GM12891 (cell line): ENCODE data around the gene PAQR3.
A peak's percentile ranks its signal among the peaks of the same experiment; 100 is the strongest.

ENCODE experiments used
- PAX5 ChIP-seq: IDR thresholded peaks from 2 replicates; pipeline ENCODE4 v1.6.1; 2011; ENCODE audit warnings: low read length, moderate library complexity, mild to moderate bottlenecking; ENCODE audit not compliant: insufficient read depth, severe bottlenecking
- POLR2A ChIP-seq: IDR thresholded peaks from 2 replicates; pipeline ENCODE4 v1.6.1; 2011; ENCODE audit warnings: low read depth, low read length, control low read depth
- POLR2AphosphoS5 ChIP-seq: IDR thresholded peaks from 2 replicates; pipeline ENCODE4 v1.6.1; 2011; ENCODE audit warnings: low read depth, low read length, control low read depth
- SPI1 ChIP-seq: IDR thresholded peaks from 2 replicates; pipeline ENCODE4 v1.6.1; 2011; ENCODE audit warnings: low read depth, low read length, control low read depth
- TAF1 ChIP-seq: IDR thresholded peaks from 2 replicates; pipeline ENCODE4 v1.6.1; 2011; ENCODE audit warnings: low read depth, low read length, control low read depth

DNA sequence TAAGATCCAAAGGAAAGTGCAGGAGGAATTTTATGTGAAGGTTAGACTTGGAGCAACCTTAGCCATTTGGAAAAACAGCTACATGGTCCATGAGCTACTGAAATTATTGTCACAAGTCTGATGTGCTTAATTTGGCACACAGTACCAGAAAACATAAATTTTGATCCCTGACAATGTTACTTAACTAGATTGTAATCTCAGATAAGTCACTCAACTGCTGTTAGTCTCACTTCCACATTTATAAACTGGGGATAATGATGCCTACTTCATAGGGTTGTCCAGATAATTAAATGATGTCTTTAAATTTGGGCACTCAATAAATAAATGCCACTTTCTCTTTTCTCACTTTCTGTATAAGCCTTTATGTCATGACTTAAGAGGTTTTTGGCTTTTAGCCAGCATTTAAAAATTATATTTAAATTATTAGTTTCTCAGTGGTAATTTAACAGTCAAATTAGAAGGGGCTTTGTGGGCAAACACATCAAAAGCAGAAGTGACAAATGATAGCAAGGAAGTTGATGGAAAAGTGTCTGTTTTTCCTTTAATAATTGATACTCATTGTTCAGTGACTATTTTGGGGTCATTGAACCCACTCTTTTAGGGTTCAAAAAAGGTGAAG, 58.3 kb downstream of the PAQR3 start:
- no peak for TF ChIP-seq POLR2A
- no peak for TF ChIP-seq POLR2AphosphoS5
- TF ChIP-seq TAF1: no peak
- peak; percentile 26; the same call in 1 of the 2 replicates for TF ChIP-seq SPI1
- TF ChIP-seq PAX5: no peak
